HCT116 (cell line): Measurements from ENCODE around the gene SPTBN1. TPM values are rescaled to one million over a fixed set of nuclear protein-coding genes. Genes with fewer than 3 reads are reported as not detected.

Experiments used
- ATAC-seq: fragments of 200-7000 bp; cut with Tn5 transposase; 2 replicates; pipeline ENCODE4 v1.9.1; 2020; ENCODE audit warnings: mild to moderate bottlenecking, moderate library complexity
- BruUV-seq: library from RNA; stranded (reverse); fragments of 400-500 nt; replicated peaks from 2 replicates; lab custom pipeline; 2021; lab: Mats Ljungman, UMichigan
- CTCF ChIA-PET: fragments of 300-600 bp; sonication (Branson Sonifier 250); formaldehyde crosslinking; loops from one replicate; lab custom pipeline; 2021; ENCODE audit warnings: antibody characterized with exemption; lab: Charles Lee
- POLR2A ChIA-PET: fragments of 300-600, 350-600 bp; sonication (Branson Sonifier 250); formaldehyde crosslinking; loops from one replicate; lab custom pipeline; 2021; ENCODE audit warnings: antibody characterized with exemption; lab: Charles Lee
- RAD21 ChIA-PET, 2 experiments: fragments of 300-600 bp; sonication (Branson Sonifier 250); formaldehyde crosslinking; loops; one replicate each; lab custom pipeline; 2023; ENCODE audit warnings: low total read pairs in 2 of 2; ENCODE audit not compliant: uncharacterized antibody in 2 of 2, unreplicated experiment in 2 of 2, low non-redundant PET in 1 of 2; lab: Charles Lee
- DNase-seq: peaks from one replicate; pipeline ENCODE4 v3.0.0-alpha.2; 2010; ENCODE audit warnings: low read depth, low spot score
- H2AFZ ChIP-seq: fragments of 200-600 bp; shearing (Covaris generic), sonication (generic); 2 replicates; pipeline ENCODE4 v1.6.1; 2017; ENCODE audit warnings: low read depth, mixed run types, mixed read lengths, antibody characterized with exemption, low read length; ENCODE audit not compliant: poor library complexity, severe bottlenecking
- H3K27ac ChIP-seq: 2 replicates; pipeline ENCODE4 v1.5.1; 2012; ENCODE audit warnings: low read depth, low read length
- H3K27me3 ChIP-seq: fragments of 200-600 bp; sonication (generic); 2 replicates; pipeline ENCODE4 v1.6.1; 2016; ENCODE audit warnings: mixed run types, low read length, mixed read lengths; ENCODE audit not compliant: insufficient read depth
- H3K36me3 ChIP-seq, 2 experiments: fragments of 200-500 bp in 1 of 2; fragments of 200-600 bp in 1 of 2; sonication (Bioruptor generic) in 1 of 2; sonication (generic) in 1 of 2; 2 replicates each; pipeline versions ENCODE4 v1.5.1 to v1.6.1; 2014 to 2016; ENCODE audit warnings: low read length in 2 of 2, inconsistent platforms in 1 of 2, mixed read lengths in 1 of 2, mixed run types in 1 of 2; ENCODE audit not compliant: insufficient read depth in 2 of 2, control insufficient read depth in 1 of 2
- H3K4me1 ChIP-seq, 2 experiments: fragments of 200-600 bp in 1 of 2; sonication (generic) in 1 of 2; 2 replicates each; pipeline versions ENCODE4 v1.5.1 to v1.6.1; 2012 to 2017; ENCODE audit warnings: low read length in 2 of 2, inconsistent platforms in 1 of 2, mild to moderate bottlenecking in 1 of 2, mixed read lengths in 1 of 2, mixed run types in 1 of 2, moderate library complexity in 1 of 2; ENCODE audit not compliant: insufficient read depth in 2 of 2, control insufficient read depth in 1 of 2
- H3K4me2 ChIP-seq: fragments of 200-600 bp; sonication (generic); 2 replicates; pipeline ENCODE4 v1.6.1; 2017; ENCODE audit warnings: mixed run types, low read length, mixed read lengths
- H3K4me3 ChIP-seq, 2 experiments: fragments of 200-600 bp in 1 of 2; sonication (generic) in 1 of 2; replicated peaks in 1 of 2; 2 replicates each; pipeline ENCODE4 v1.5.1; 2011 to 2016; ENCODE audit warnings: low read length in 2 of 2, control low read depth in 1 of 2, low read depth in 1 of 2, mild to moderate bottlenecking in 1 of 2, mixed read lengths in 1 of 2, mixed run types in 1 of 2
- H3K79me2 ChIP-seq: fragments of 200-600 bp; sonication (generic); 2 replicates; pipeline ENCODE4 v1.6.1; 2017; ENCODE audit warnings: mild to moderate bottlenecking, mixed run types, low read length, moderate library complexity, mixed read lengths; ENCODE audit not compliant: insufficient read depth
- H3K9ac ChIP-seq: fragments of 200-600 bp; sonication (generic); 2 replicates; pipeline ENCODE4 v1.6.1; 2016; ENCODE audit warnings: low read length, mixed read lengths
- H3K9me2 ChIP-seq: fragments of 200-600 bp; sonication (generic), shearing (Covaris generic); 2 replicates; pipeline ENCODE4 v1.6.1; 2017; ENCODE audit warnings: mixed run types, mild to moderate bottlenecking, moderate library complexity; ENCODE audit not compliant: insufficient read depth
- H3K9me3 ChIP-seq, 2 experiments: fragments of 200-500 bp in 1 of 2; fragments of 200-600 bp in 1 of 2; sonication (Bioruptor generic) in 1 of 2; sonication (generic) in 1 of 2; 2 replicates each; pipeline ENCODE4 v1.6.1; 2014 to 2017; ENCODE audit warnings: low read length in 2 of 2, mixed read lengths in 2 of 2, inconsistent platforms in 1 of 2, low read depth in 1 of 2, mild to moderate bottlenecking in 1 of 2, mixed run types in 1 of 2, moderate library complexity in 1 of 2; ENCODE audit not compliant: control insufficient read depth in 1 of 2, insufficient read depth in 1 of 2
- H4K20me1 ChIP-seq: fragments of 200-600 bp; sonication (generic), shearing (Covaris generic); 2 replicates; pipeline ENCODE4 v1.6.1; 2017; ENCODE audit warnings: mixed run types, mild to moderate bottlenecking, moderate library complexity; ENCODE audit not compliant: insufficient read depth
- CBX3 ChIP-seq: IDR thresholded peaks from 2 replicates; pipeline ENCODE4 v1.6.1; 2012; ENCODE audit warnings: low read depth
- CEBPB ChIP-seq: IDR thresholded peaks from 2 replicates; pipeline ENCODE4 v1.6.1; 2012; ENCODE audit warnings: low read depth
- EGR1 ChIP-seq: IDR thresholded peaks from 2 replicates; pipeline ENCODE4 v1.6.1; 2012; ENCODE audit warnings: low read depth
- EZH2phosphoT487 ChIP-seq: fragments of 200-600 bp; IDR thresholded peaks from 2 replicates; pipeline ENCODE4 v1.6.1; 2018; ENCODE audit warnings: antibody characterized with exemption, borderline replicate concordance
- FOSL1 ChIP-seq: IDR thresholded peaks from 2 replicates; pipeline ENCODE4 v1.6.1; 2012; ENCODE audit warnings: low read depth
- JUND ChIP-seq: IDR thresholded peaks from 2 replicates; pipeline ENCODE4 v1.6.1; 2012
- MAX ChIP-seq: IDR thresholded peaks from 2 replicates; pipeline ENCODE4 v1.6.1; 2012
- POLR2A ChIP-seq: IDR thresholded peaks from 2 replicates; pipeline ENCODE4 v1.7.0; 2011; ENCODE audit warnings: borderline replicate concordance; ENCODE audit not compliant: insufficient read depth, insufficient read length; ENCODE audit errors: extremely low read depth
- POLR2AphosphoS5 ChIP-seq: IDR thresholded peaks from 2 replicates; pipeline ENCODE4 v1.6.1; 2011; ENCODE audit warnings: mild to moderate bottlenecking, low read depth, low read length, moderate library complexity
- REST ChIP-seq: IDR thresholded peaks from 2 replicates; pipeline ENCODE4 v1.6.1; 2012; ENCODE audit warnings: low read depth
- SP1 ChIP-seq: IDR thresholded peaks from 2 replicates; pipeline ENCODE4 v1.6.1; 2012; ENCODE audit warnings: low read depth
- SRF ChIP-seq: IDR thresholded peaks from 2 replicates; pipeline ENCODE4 v1.6.1; 2012; ENCODE audit warnings: low read depth
- TCF7L2 ChIP-seq: IDR thresholded peaks from 2 replicates; pipeline ENCODE4 v1.7.0; 2011; ENCODE audit warnings: borderline replicate concordance, inconsistent platforms; ENCODE audit not compliant: insufficient read depth, insufficient read length; ENCODE audit errors: extremely low read depth
- YY1 ChIP-seq: IDR thresholded peaks from 2 replicates; pipeline ENCODE4 v1.6.1; 2011; ENCODE audit warnings: low read length, low read depth, moderate library complexity, mild to moderate bottlenecking; ENCODE audit not compliant: insufficient replicate concordance; ENCODE audit errors: extremely low read depth
- ZBTB33 ChIP-seq: IDR thresholded peaks from 2 replicates; pipeline ENCODE4 v1.6.1; 2011; ENCODE audit warnings: mild to moderate bottlenecking, low read length, moderate library complexity; ENCODE audit not compliant: insufficient replicate concordance; ENCODE audit errors: extremely low read depth
- ZFX ChIP-seq: fragments of 450-650 bp; IDR thresholded peaks from 2 replicates; pipeline ENCODE4 v1.6.1; 2017
- ZNF274 ChIP-seq: fragments of 200-500 bp; sonication (Bioruptor generic); IDR thresholded peaks from 2 replicates; pipeline ENCODE4 v1.6.1; 2014; ENCODE audit warnings: mild to moderate bottlenecking, low read depth, low read length, inconsistent platforms
- intact Hi-C: fragments of 100-400 bp; cut with micrococcal nuclease; formaldehyde crosslinking; loops from 2 replicates; pipeline ENCODE4 v1.10.0; 2022
- total RNA-seq: library from RNA; stranded (reverse); gene quantifications from one replicate; pipeline ENCODE4 v1.2.1, GENCODE V29; 2021; ENCODE audit not compliant: unreplicated experiment
- TF ChIP-seq, protein P1 (sequence below): IDR thresholded peaks from 2 replicates; pipeline ENCODE4 v1.6.1; 2012

SPTBN1 gene
- total RNA-seq, 1 experiment from 2014 or later, result 84.4 TPM

- ChIA-PET CTCF (no interaction called here), RAD21 (no interaction called here), POLR2A (no interaction called here)
- Histone ChIP-seq H4K20me1 (no peaks in the 10 kb centered on the region), H3K9me2 (no peaks in the 10 kb centered on the region), H3K9ac (no peak overlapping the region), H3K9me3 (no peaks in the 10 kb centered on the region), H3K79me2 (peaks cover 86% of the 10 kb centered on the region), H3K27me3 (no peaks in the 10 kb centered on the region), H3K4me2 (no peak overlapping the region), H3K4me3 (no peak overlapping the region), H3K36me3 (no peaks in the 10 kb centered on the region), H3K27ac (no peak overlapping the region), H2AFZ (no peak overlapping the region), H3K4me1 (peaks cover 0 to 15% of the 10 kb centered on the region in 2 experiments; a peak in 1 of 4 replicates)
- DNase-seq (no peak), ATAC-seq (no peak)
- TF ChIP-seq ZFX, result no peak
- TF ChIP-seq CBX3, result no peak
- TF ChIP-seq YY1, result no peak
- no peak for TF ChIP-seq JUND
- no peak for TF ChIP-seq POLR2A
- no peak for TF ChIP-seq EGR1
- no peak for TF ChIP-seq SP1
- no peak for TF ChIP-seq FOSL1
- no peak for TF ChIP-seq EZH2phosphoT487
- TF ChIP-seq SRF, result no peak
- TF ChIP-seq ZBTB33, result no peak
- no peak for TF ChIP-seq CEBPB
- TF ChIP-seq, protein P1, sequence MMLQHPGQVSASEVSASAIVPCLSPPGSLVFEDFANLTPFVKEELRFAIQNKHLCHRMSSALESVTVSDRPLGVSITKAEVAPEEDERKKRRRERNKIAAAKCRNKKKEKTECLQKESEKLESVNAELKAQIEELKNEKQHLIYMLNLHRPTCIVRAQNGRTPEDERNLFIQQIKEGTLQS, result no peak
- no peak for TF ChIP-seq TCF7L2
- TF ChIP-seq REST, result no peak
- TF ChIP-seq POLR2AphosphoS5, result no peak
- no peak for TF ChIP-seq ZNF274
- TF ChIP-seq MAX, result no peak
- intact Hi-C loops, result no loop called here
- no TSS peak for BruUV-seq
Observed at GRCh38 chr2:54603357-54603756, 147.2 kb downstream of the SPTBN1 start.
